ENCODE measurements around the gene RHPN2.
"Not testable (repeated sequence)": the region's sequence is repeated elsewhere in the genome, so short reads cannot be mapped to it uniquely, and the experiment has no call there.

DNA sequence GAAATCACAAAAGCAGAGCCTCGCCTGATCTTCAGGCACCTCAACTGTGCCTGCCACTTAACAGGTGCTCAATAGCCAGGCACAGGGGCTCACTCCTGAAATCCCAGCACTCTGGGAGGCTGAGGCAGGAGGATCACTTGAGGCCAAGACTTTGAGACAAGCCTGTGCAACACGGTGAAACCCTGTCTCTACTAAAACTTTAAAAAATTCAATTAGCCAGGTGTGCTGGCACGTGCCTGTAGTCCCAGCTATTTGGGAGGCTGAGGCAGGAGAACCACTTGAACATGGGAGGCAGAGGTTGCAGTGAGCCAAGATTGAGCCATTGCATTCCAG lies 22.9 kb downstream of the RHPN2 start:
- TF ChIP-seq POLR2A (IDR thresholded peaks at IDR 0.05); EP300 (IDR thresholded peaks at IDR 0.05; ENCODE audit: low read depth); POLR2AphosphoS5 (IDR thresholded peaks at IDR 0.05): not testable (repeated sequence)
- TF ChIP-seq, protein P1, sequence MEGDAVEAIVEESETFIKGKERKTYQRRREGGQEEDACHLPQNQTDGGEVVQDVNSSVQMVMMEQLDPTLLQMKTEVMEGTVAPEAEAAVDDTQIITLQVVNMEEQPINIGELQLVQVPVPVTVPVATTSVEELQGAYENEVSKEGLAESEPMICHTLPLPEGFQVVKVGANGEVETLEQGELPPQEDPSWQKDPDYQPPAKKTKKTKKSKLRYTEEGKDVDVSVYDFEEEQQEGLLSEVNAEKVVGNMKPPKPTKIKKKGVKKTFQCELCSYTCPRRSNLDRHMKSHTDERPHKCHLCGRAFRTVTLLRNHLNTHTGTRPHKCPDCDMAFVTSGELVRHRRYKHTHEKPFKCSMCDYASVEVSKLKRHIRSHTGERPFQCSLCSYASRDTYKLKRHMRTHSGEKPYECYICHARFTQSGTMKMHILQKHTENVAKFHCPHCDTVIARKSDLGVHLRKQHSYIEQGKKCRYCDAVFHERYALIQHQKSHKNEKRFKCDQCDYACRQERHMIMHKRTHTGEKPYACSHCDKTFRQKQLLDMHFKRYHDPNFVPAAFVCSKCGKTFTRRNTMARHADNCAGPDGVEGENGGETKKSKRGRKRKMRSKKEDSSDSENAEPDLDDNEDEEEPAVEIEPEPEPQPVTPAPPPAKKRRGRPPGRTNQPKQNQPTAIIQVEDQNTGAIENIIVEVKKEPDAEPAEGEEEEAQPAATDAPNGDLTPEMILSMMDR (IDR thresholded peaks at IDR 0.05), result not testable (repeated sequence)
